ENCODE measurements around the gene MED13L.

Gene MED13L

DNA sequence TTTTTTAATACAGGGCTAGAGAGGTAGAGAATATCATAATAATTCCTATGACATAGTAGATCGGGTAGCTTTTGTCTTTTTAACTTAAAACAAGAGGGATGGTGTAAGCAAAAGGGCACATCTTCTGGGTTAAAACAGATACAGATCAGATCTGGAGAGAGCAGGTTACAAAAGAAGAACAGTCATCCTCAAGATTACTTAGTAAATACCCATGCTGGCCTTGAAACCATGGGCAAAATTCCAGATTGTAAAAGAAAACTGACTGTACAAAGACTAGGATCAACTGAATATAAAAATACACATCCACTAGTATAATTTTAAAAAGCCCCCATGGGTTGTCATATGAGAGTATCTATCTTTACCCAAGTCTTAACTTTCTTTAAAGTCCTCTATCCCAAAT is 76.7 kb downstream of the MED13L start:
- no peaks in the 10 kb centered on the region; the same call in 1 of the 2 replicates for H3K79me2 ChIP-seq (ENCODE audit: insufficient read depth, low read length)
- H3K4me3 ChIP-seq (ENCODE audit: insufficient read depth, low read length, poor library complexity, severe bottlenecking): no peak overlapping the region
- H4K20me1 ChIP-seq (ENCODE audit: low read depth, low read length): 0 out of 2 replicates have a peak, but pooled peaks cover 11% of the 10 kb centered on the region
- no peak overlapping the region for H3K4me2 ChIP-seq (ENCODE audit: low read depth, low read length, poor library complexity, severe bottlenecking)
- no peak overlapping the region for H3K9ac ChIP-seq (ENCODE audit: low read length)
- TF ChIP-seq EZH2phosphoT487 (conservative IDR thresholded peaks at IDR 0.05; ENCODE audit: low read length): no peak
- TF ChIP-seq, protein P1, sequence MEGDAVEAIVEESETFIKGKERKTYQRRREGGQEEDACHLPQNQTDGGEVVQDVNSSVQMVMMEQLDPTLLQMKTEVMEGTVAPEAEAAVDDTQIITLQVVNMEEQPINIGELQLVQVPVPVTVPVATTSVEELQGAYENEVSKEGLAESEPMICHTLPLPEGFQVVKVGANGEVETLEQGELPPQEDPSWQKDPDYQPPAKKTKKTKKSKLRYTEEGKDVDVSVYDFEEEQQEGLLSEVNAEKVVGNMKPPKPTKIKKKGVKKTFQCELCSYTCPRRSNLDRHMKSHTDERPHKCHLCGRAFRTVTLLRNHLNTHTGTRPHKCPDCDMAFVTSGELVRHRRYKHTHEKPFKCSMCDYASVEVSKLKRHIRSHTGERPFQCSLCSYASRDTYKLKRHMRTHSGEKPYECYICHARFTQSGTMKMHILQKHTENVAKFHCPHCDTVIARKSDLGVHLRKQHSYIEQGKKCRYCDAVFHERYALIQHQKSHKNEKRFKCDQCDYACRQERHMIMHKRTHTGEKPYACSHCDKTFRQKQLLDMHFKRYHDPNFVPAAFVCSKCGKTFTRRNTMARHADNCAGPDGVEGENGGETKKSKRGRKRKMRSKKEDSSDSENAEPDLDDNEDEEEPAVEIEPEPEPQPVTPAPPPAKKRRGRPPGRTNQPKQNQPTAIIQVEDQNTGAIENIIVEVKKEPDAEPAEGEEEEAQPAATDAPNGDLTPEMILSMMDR (IDR thresholded peaks at IDR 0.05; ENCODE audit: insufficient read depth, low read length, poor library complexity, severe bottlenecking): no peak
- H2AFZ ChIP-seq (ENCODE audit: low read depth, low read length, severe bottlenecking): no peak overlapping the region
- H3F3A ChIP-seq (ENCODE audit: insufficient read depth): peaks cover 3% of the 10 kb centered on the region; the same call in 1 of the 2 replicates
- H3K27me3 ChIP-seq (ENCODE audit: low read length): no peaks in the 10 kb centered on the region
- H3K9me2 ChIP-seq (replicated peaks; ENCODE audit: insufficient read depth, low read length): no peaks in the 10 kb centered on the region
- no peaks in the 10 kb centered on the region for H3K9me3 ChIP-seq (ENCODE audit: insufficient read depth, low read length)
- H3K27ac ChIP-seq (ENCODE audit: low read depth, low read length): no peak overlapping the region
- no peaks in the 10 kb centered on the region for H3K36me3 ChIP-seq (ENCODE audit: low read length)

DNA sequence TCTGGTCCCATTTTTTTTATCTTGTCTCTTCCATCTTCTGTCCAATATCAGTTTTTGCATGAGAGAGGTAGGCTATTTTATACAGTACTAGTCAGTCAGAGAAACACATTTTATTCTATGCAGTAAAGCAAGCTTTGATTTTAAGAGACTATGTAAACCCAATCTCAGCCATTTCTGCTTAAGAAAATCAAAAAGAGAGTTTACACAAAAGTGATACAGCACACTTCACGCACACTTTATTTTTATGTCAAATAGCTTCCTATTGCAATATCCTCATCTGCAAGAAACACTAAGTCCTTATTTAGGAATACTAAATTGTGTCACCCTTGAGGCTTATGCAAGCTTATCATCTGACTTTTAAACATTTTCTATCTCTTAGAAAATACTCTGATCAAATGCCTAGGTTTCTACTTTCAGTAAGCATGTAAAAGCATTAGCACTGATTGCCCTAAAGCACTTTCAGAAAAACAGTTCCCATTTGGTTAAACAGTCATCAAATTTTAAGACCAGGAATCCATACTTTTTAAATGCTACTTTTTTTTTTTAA is 78.3 kb downstream of the MED13L start:
- no peaks in the 10 kb centered on the region for H3K9me3 ChIP-seq (ENCODE audit: insufficient read depth, low read length)
- peaks cover 6% of the 10 kb centered on the region; the same call in 1 of the 2 replicates for H3F3A ChIP-seq (ENCODE audit: insufficient read depth)
- H3K79me2 ChIP-seq (ENCODE audit: insufficient read depth, low read length): no peaks in the 10 kb centered on the region
- no peaks in the 10 kb centered on the region for H3K36me3 ChIP-seq (ENCODE audit: low read length)
- 0 out of 2 replicates have a peak, but pooled peaks cover 15% of the 10 kb centered on the region for H4K20me1 ChIP-seq (ENCODE audit: low read depth, low read length)
- H3K4me2 ChIP-seq (ENCODE audit: low read depth, low read length, poor library complexity, severe bottlenecking): no peak overlapping the region
- no peak overlapping the region for H3K9ac ChIP-seq (ENCODE audit: low read length)
- no peak for TF ChIP-seq EZH2phosphoT487 (conservative IDR thresholded peaks at IDR 0.05; ENCODE audit: low read length)
- TF ChIP-seq, protein P1 (IDR thresholded peaks at IDR 0.05; ENCODE audit: insufficient read depth, low read length, poor library complexity, severe bottlenecking): no peak
- no peak overlapping the region for H2AFZ ChIP-seq (ENCODE audit: low read depth, low read length, severe bottlenecking)
- H3K27me3 ChIP-seq (ENCODE audit: low read length): no peaks in the 10 kb centered on the region
- H3K27ac ChIP-seq (ENCODE audit: low read depth, low read length): no peak overlapping the region
- H3K4me3 ChIP-seq (ENCODE audit: insufficient read depth, low read length, poor library complexity, severe bottlenecking): no peak overlapping the region
- H3K9me2 ChIP-seq (replicated peaks; ENCODE audit: insufficient read depth, low read length): no peaks in the 10 kb centered on the region

DNA sequence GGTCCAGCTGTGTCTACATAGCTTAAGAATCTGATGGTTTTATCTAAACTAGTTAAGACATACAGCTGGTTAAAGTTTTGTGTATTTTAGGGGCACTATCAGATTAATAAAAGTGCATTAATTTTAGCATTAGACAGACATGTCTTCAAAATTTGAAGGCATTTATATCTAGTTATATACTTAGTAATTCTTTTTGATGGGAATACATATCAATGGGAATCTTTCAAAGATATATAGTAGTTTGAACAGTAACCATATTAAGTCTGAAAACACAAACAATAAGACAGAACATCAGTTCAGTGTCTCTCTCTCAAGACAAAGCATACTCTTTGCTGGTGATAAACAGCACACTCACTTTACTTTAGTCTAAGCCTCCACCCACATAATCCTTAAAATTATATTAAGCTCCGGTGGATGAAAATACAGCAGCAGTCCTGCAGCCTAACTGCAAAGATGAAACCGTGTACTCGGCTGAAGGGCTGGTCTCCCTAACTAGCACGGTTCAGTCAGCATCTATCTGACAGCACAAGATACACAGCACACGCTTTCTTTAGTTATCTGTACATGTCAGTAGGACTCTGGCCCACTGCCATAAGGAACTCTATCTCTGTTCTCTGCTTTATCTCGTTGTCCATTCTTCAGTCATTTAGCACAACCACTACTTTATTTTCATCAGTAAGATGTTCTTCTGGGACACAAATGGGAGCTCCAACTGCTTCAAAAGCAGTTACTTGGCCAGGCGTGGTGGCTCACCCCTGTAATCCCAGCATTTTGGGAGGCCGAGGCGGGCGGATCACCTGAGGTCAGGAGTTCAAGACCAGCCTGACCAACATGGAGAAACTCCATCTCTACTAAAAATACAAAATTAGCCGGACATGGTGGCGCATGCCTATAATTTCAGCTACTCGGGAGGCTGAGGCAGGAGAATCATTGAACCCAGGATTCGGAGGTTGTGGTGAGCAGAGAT is 80.5 kb downstream of the MED13L start:
- Histone ChIP-seq H3K9ac (ENCODE audit: low read length) (no peak overlapping the region), H3K4me2 (ENCODE audit: low read depth, low read length, poor library complexity, severe bottlenecking) (no peak overlapping the region), H3K27ac (ENCODE audit: low read depth, low read length) (no peak overlapping the region), H4K20me1 (ENCODE audit: low read depth, low read length) (peaks cover 22% of the 10 kb centered on the region; the same call in 1 of the 2 replicates), H3K27me3 (ENCODE audit: low read length) (no peaks in the 10 kb centered on the region), H2AFZ (ENCODE audit: low read depth, low read length, severe bottlenecking) (no peak overlapping the region), H3K9me2 (replicated peaks; ENCODE audit: insufficient read depth, low read length) (no peaks in the 10 kb centered on the region), H3K79me2 (ENCODE audit: insufficient read depth, low read length) (no peaks in the 10 kb centered on the region), H3K4me3 (ENCODE audit: insufficient read depth, low read length, poor library complexity, severe bottlenecking) (no peak overlapping the region), H3F3A (ENCODE audit: insufficient read depth) (peaks cover 6% of the 10 kb centered on the region; the same call in 1 of the 2 replicates), H3K36me3 (ENCODE audit: low read length) (no peaks in the 10 kb centered on the region), H3K9me3 (ENCODE audit: insufficient read depth, low read length) (no peaks in the 10 kb centered on the region)
- TF ChIP-seq, protein P1 (IDR thresholded peaks at IDR 0.05; ENCODE audit: insufficient read depth, low read length, poor library complexity, severe bottlenecking): no peak
- no peak for TF ChIP-seq EZH2phosphoT487 (conservative IDR thresholded peaks at IDR 0.05; ENCODE audit: low read length)

Data from SU-DHL-6 (cell line).